Pulmonary artery endothelial cell (primary cell): ENCODE results near the gene RGN. TPM values are rescaled to one million over a fixed set of nuclear protein-coding genes. Genes with fewer than 3 reads are reported as not detected.
"Not testable (repeated sequence)": the region's sequence is repeated elsewhere in the genome, so short reads cannot be mapped to it uniquely, and the experiment has no call there.

ENCODE experiments used
- DNase-seq: peaks from one replicate; pipeline ENCODE4 v3.0.0-alpha.2; 2011; ENCODE audit warnings: low read depth, low spot score
- total RNA-seq: library from RNA; depleted of rRNA; stranded (reverse); fragments of >200 nt; gene quantifications from 2 replicates; pipeline ENCODE4 v1.2.3, GENCODE V29; 2014

Gene RGN
- 0.56 and 1.3 TPM in 2 replicates for total RNA-seq

- DNase-seq, result no peak
These were observed at the start of gene RGN for GRCh38 chrX:47078129-47079043. RGN (plus strand) TSS chrX:47078443; CDS start chrX:47081145, 2,702 bp downstream.

DNA sequence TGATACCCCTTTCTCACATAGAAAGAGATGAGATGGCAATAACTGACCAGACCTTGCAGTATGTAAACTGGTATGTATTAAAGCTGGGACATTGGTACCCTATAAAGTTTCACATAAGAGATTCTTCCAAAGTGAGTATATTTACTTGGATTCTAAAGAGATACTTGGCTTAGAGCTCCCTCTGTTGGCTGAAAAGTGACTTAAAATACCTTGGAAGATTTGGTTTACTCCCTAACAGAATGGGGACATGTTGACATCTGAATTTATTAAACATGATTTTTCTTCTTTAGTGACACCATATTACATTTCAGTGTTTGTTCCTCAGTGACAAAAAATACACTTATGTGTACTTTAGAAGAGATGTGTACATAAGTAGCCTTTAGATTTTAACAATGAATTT, 47.9 kb upstream of the RGN start:
- DNase-seq, result peak; percentile 17

DNA sequence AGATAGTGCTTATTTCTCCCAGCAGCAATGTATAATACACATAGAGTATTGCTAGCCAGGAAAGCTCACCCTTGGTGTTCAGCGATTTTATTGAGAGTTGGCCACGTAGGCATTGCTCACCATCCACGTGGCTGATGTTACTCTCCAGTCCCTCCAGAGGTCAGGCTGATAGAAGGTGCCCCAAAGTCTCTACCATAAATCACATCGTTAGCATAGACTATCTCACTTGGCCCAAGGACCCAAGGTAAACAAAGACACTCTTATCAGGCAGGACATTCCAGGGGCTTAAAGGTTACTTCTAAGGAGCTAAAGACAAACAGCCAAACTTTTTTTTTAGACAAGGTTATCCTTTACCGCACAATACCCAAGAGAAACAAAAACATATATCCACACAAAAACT, 30.3 kb upstream of the RGN start:
- no peak for DNase-seq

DNA sequence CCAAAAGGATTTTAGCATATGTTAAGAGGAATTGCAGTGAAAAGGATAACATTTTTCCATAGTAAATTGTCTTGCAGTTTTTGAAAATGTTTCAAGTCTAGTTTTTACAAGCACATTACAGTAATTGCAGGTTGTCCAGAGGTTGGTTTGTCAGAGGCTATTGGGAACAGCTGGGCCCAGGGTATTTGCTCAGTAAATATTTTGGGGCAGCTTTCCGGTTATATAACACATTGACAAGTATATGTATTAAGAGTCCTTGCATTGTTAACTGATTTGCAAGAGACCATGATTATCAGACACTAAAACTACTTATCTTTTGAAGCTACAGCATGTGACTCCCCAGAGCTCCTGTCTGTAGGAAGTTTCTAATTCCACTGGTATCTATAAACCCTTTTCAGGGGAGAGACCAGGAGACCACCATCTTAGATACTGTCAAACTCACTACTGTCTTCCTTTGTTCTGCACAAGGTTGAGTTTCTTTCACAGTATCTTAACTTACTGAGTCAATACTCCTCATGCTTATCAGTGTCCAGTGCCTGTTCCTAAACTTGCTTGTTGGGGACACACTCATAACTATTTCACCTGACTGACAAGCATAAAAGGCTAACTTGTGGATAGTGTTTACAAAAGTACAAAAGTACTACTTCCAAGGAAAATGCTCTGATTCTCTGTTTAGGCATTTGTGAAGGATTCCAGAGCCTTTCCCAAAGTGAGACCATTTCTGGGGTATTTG, 18.9 kb upstream of the RGN start:
- DNase-seq, result no peak

DNA sequence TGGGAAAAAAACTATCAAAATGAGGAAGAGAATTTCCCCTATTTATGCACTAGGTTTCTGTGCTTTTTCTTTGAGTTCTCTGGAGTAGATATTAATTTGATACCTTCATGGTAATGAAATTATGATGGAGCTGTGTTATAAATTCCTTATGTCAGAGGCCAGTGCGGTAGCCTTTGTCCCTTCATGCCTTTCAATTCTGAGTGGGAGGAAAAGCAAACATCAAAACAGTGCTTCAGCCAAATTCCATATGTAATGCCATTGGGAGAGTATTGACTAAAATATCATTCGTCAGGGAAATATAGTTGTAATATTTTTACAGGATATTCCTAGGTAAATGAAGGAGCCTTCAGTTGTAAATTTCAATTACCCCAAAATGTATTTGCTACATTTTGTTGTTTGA, 17.5 kb upstream of the RGN start:
- no peak for DNase-seq

GRCh38 chrX:47061238-47061919, 16.9 kb upstream of the RGN start:
- DNase-seq, result no peak

DNA sequence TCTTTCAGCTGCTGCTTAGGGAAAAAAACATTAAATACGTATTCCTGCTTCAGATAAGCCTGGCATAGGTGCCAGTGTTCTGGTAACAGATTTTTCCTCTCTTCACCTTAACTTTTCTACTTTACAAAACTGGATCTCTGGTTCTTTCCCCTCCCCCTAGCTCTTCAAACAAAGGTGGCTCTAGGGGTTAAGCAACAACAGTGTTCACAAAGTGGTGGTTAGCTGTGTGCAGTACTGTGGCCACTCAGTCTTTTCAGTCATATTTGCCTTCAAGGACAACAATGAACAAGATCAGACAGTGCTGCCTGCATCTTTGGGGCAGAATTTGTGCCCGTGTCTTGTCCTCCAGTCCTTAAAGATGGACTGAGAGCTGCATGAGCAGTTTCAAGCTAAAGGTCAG, 15.1 kb upstream of the RGN start:
- DNase-seq, result no peak

DNA sequence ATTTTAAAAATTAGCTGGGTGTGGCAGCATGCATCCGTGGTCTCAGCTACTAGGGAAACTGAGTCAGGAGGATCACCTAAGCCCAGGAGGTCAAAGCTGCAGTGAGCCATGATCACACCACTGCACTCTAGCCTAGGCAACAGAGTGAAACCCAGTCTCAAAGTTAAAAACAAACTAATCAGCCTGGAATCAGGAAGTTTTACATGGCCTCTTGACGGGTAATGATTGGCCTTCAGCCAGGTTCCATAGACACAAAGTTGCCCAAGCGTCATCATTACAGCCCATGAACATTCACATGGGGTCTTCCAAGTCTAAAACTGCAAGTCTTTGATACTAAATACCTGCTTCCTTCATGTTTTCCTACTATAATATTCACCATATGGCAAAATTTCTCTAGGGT, 10.0 kb upstream of the RGN start:
- no peak for DNase-seq

GRCh38 chrX:47068720-47069119, 9.5 kb upstream of the RGN start:
- no peak for DNase-seq

- no peak for DNase-seq
These were observed 2.1 kb downstream of the RGN start for GRCh38 chrX:47080215-47080914.

DNA sequence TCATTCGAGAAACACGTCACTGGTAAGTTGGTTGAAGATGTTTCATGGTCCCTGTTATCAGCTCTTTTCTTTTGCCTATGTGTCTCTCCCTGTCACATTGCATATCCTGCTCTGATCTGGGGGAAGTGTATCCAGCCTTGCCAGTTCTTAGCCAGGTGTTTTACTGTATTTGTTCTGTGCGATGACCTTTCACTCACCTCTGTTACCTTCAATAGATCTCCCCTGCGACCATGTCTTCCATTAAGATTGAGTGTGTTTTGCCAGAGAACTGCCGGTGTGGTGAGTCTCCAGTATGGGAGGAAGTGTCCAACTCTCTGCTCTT, 2.6 kb downstream of the RGN start:
- no peak for DNase-seq

DNA sequence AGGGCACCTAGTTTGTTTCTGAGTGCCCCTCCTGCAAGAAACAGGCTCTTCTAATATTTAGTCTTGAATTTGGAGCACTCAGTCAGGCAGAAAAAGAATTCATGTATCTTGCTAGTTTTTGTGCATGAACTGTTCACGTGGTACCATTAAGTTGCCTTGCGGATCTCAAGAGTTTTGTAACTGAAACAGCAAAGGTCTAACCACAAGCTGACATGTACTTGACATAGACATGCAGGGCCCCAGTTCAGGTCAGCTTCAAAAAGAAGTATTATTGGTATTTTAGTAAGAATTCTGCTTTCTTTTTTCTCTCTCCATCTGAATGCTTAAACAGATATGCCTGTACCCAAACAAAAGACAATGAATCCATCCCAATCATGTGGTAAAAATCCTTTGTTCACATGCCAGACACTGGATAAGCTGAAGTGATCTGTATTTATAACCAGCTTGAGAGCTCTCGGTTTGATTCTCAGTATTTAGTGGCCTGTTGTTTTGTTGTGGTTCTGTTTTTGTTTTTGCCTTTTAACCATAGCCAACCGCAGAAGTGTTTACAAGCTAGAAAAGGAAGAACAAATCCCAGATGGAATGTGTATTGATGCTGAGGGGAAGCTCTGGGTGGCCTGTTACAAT, 13.0 kb downstream of the RGN start:
- DNase-seq, result no peak

DNA sequence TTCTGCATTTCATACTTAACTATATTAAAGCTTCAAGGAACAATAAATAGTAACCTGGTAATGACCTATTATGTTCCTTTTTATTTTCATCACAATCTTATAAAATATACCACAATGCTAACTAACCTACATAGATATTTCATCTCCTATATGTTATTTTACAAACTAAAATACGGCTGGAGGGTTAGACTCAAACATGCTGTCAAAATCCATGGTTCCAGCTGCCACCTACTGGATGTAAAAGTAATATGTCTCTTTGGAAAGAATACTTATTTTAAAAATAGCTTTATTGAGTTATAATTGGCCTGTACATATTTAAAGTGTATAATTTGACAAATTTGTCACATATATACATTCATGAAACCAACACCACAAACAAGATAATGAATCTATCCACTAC, 15.0 kb downstream of the RGN start:
- no peak for DNase-seq

DNA sequence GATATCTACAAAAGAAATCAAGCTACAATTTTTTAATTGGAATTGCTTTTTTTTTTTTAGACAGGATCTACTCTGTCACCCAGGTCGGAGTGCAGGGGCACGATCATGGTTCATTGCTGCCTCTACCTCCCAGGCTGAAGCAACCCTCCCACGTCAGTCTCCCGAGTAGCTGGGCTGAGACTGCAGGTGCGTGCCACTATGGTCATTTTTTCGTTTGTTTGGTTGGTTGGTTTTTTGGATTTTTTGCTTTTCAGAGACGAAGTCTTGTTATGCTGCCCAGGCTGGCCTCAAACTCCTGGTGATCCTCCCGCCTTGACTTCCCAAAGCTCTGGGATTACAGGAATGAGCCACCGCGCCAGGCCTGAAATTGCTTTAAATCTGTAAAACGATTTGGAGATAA, 15.6 kb downstream of the RGN start:
- no peak for DNase-seq

GRCh38 chrX:47097018-47097417, 18.8 kb downstream of the RGN start:
- no peak for DNase-seq

- DNase-seq, result no peak
These were observed 20.3 kb downstream of the RGN start for GRCh38 chrX:47098338-47099094.

DNA sequence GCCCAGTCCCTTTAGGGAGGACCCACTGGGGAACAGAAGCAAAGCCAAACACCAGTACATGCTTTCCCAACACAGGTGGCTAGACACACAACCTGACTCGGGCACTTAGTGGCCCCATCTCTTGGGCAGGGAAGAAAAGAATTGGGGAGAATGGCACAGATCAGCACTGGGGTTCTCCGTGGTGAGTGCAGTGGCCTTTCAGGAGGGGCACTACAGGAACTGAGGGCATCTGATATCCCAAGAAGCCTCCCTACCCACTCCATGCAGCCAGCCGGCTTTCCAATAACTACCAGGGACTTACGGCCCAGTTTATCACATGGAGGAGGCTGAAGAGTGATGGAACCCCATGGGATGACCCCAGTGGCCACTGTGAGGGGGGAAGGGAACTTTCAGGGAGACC, 23.0 kb downstream of the RGN start:
- no peak for DNase-seq

DNA sequence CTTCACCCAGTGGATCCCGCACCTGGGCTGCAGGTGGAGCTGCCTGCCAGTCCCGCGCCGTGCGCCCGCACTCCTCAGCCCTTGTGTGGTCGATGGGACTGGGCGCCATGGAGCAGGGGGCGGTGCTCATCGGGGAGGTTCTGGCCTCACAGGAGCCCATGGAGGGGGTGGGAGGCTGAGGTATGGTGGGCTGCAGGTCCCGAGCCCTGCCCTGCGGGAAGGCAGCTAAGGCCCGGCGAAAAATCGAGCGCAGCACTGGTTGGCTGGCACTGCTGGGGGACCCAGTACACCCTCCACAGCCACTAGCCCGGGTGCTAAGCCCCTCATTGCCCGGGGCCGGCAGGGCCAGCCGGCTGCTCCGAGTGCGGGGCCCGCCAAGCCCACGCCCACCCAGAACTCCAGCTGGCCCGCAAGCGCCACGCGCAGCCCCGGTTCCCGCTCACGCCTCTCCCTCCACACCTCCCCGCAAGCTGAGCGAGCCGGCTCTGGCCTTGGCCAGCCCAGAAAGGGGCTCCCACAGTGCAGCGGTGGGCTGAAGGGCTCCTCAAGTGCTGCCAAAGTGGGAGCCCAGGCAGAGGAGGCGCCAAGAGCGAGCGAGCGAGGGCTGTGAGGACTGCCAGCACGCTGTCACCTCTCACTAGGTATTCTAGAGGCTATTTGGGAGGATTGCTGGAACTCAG, 32.8 kb downstream of the RGN start:
- not testable (repeated sequence) for DNase-seq

DNA sequence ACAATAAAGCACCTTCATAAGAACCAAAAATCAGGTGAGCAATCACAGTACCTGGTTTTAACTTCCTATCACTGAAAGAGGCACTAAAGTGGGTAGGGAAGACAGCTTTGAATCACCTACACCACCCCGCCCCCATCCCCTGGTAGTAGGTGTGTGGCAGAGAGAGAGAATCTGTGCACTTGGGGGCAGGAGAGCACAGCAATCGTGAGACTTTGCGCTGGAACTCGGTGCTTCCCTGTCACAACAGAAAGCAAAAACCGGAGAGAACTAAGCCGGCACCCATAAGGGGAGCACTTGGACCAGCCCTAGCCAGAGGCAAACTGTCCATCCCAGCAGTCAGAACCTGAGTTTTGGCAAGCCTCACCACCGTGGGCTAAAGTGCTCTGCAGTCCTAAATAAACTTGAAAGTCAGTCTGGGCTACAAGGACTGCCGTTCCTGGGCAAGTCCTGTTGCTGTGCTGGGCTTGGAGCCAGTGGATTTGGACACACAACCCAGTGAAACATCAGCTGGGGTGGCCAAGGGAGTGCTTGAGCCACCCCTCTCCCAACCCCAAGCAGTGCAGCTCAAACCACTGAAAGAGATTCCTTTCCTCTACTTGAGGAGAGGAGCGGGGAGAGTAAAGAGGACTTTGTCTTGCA, 34.2 kb downstream of the RGN start:
- no peak for DNase-seq
